PC-9 (cell line): ENCODE data around the gene FANK1. TPM values are rescaled to one million over a fixed set of nuclear protein-coding genes. Genes with fewer than 3 reads are reported as not detected.

Experiments
- BruUV-seq: library from RNA; stranded (reverse); fragments of 400-500 nt; replicated peaks from 2 replicates; lab custom pipeline; 2021; lab: Mats Ljungman, UMichigan
- CTCF ChIA-PET: fragments of 300-600 bp; sonication (Branson Sonifier 250); formaldehyde crosslinking; loops from one replicate; lab custom pipeline; 2022; ENCODE audit warnings: antibody characterized with exemption; lab: Charles Lee
- POLR2A ChIA-PET: fragments of 300-600 bp; sonication (Branson Sonifier 250); formaldehyde crosslinking; loops from one replicate; lab custom pipeline; 2022; ENCODE audit warnings: antibody characterized with exemption; ENCODE audit not compliant: unreplicated experiment; lab: Charles Lee
- DNase-seq, 2 experiments: peaks; one replicate each; pipeline versions ENCODE4 v3.0.0 to v3.0.0-alpha.2; 2015 to 2022; ENCODE audit warnings: mixed read lengths in 1 of 2
- H2AFZ ChIP-seq: fragments of 200-600 bp; sonication (generic); 2 replicates; pipeline ENCODE4 v1.8.1; 2017; ENCODE audit warnings: antibody characterized with exemption
- H3F3A ChIP-seq: fragments of 200-600 bp; sonication (generic); 2 replicates; pipeline ENCODE4 v1.8.1; 2017; ENCODE audit warnings: antibody characterized with exemption, mild to moderate bottlenecking, low read depth; ENCODE audit not compliant: insufficient read depth
- H3K27ac ChIP-seq: fragments of 200-600 bp; sonication (generic); 2 replicates; pipeline ENCODE4 v1.6.1; 2016; ENCODE audit warnings: mixed run types
- H3K27me3 ChIP-seq: fragments of 200-600 bp; sonication (generic); 2 replicates; pipeline ENCODE4 v1.6.1; 2016; ENCODE audit warnings: low read depth, mixed run types; ENCODE audit not compliant: insufficient read depth
- H3K36me3 ChIP-seq: fragments of 200-600 bp; sonication (generic); 2 replicates; pipeline ENCODE4 v1.6.1; 2016; ENCODE audit warnings: low read depth, mixed run types
- H3K4me1 ChIP-seq: fragments of 200-600 bp; sonication (generic); replicated peaks from 2 replicates; pipeline ENCODE4 v1.6.1; 2016; ENCODE audit warnings: mixed run types; ENCODE audit not compliant: insufficient read depth
- H3K4me2 ChIP-seq: fragments of 200-600 bp; sonication (generic); 2 replicates; pipeline ENCODE4 v1.6.1; 2017; ENCODE audit warnings: mixed run types
- H3K4me3 ChIP-seq: fragments of 200-600 bp; sonication (generic); 2 replicates; pipeline ENCODE4 v1.6.1; 2016; ENCODE audit warnings: mixed run types
- H3K79me2 ChIP-seq: fragments of 200-600 bp; sonication (generic); 2 replicates; pipeline ENCODE4 v1.6.1; 2017; ENCODE audit warnings: low read depth, mixed run types
- H3K9me2 ChIP-seq: fragments of 200-600 bp; sonication (generic); 2 replicates; pipeline ENCODE4 v1.8.1; 2017; ENCODE audit warnings: mild to moderate bottlenecking; ENCODE audit not compliant: insufficient read depth
- H3K9me3 ChIP-seq: fragments of 200-600 bp; sonication (generic); 2 replicates; pipeline ENCODE4 v1.8.1; 2016; ENCODE audit warnings: low read depth; ENCODE audit not compliant: insufficient read depth
- H4K20me1 ChIP-seq: fragments of 200-600 bp; sonication (generic); 2 replicates; pipeline ENCODE4 v1.8.1; 2017; ENCODE audit not compliant: insufficient read depth
- EZH2 ChIP-seq: fragments of 200-600 bp; sonication (generic); IDR thresholded peaks from 2 replicates; pipeline ENCODE4 v1.8.0; 2017; ENCODE audit warnings: antibody characterized with exemption, low read depth
- intact Hi-C: fragments of 100-400 bp; cut with micrococcal nuclease; formaldehyde crosslinking; loops from one replicate; pipeline ENCODE4 v1.10.0; 2022; ENCODE audit not compliant: unreplicated experiment
- total RNA-seq: library from RNA; stranded (reverse); gene quantifications from 2 replicates; pipeline ENCODE4 v1.2.3, GENCODE V29; 2021
- TF ChIP-seq, protein P1 (sequence below): fragments of 200-600 bp; sonication (generic); conservative IDR thresholded peaks from 2 replicates; pipeline ENCODE4 v1.6.1; 2017; ENCODE audit warnings: mixed run types, antibody characterized with exemption, mild to moderate bottlenecking, moderate library complexity

FANK1 gene
- total RNA-seq, 1 experiment from 2014 or later = 21.4 TPM

DNA sequence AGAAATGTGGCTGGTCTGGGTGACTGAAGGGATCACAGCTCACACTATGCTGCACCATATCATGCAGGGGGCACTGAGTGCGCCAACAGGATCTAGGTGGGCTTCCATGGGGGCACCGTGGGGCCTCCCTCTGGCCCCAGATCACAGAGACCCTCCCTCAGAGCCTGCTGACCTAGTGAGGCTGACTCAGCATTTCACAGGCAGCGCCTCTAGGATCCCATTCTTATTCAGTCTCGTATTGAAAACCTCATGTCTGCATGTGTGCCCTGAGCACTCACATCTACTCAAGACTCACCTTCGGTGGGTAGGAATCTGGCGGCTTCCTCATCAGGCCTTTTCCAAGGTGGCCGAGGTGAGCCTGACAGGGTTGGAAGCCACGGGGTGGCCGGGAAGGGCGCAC, 141.6 kb downstream of the FANK1 start:
- H3K79me2 ChIP-seq = no peaks in the 10 kb centered on the region
- no TSS peak for BruUV-seq
- peaks cover 7% of the 10 kb centered on the region; the same call in 1 of the 2 replicates for H3K9me3 ChIP-seq
- H3K36me3 ChIP-seq = no peaks in the 10 kb centered on the region
- no peak overlapping the region for H3K4me3 ChIP-seq
- no peak overlapping the region for H3K27ac ChIP-seq
- no peak for DNase-seq
- H2AFZ ChIP-seq = no peak overlapping the region
- no peaks in the 10 kb centered on the region for H3K27me3 ChIP-seq
- ChIA-PET POLR2A (no interaction called here), CTCF (no interaction called here)
- intact Hi-C loops = no loop called here
- H4K20me1 ChIP-seq = no peaks in the 10 kb centered on the region
- TF ChIP-seq EZH2 = no peak
- TF ChIP-seq, protein P1, sequence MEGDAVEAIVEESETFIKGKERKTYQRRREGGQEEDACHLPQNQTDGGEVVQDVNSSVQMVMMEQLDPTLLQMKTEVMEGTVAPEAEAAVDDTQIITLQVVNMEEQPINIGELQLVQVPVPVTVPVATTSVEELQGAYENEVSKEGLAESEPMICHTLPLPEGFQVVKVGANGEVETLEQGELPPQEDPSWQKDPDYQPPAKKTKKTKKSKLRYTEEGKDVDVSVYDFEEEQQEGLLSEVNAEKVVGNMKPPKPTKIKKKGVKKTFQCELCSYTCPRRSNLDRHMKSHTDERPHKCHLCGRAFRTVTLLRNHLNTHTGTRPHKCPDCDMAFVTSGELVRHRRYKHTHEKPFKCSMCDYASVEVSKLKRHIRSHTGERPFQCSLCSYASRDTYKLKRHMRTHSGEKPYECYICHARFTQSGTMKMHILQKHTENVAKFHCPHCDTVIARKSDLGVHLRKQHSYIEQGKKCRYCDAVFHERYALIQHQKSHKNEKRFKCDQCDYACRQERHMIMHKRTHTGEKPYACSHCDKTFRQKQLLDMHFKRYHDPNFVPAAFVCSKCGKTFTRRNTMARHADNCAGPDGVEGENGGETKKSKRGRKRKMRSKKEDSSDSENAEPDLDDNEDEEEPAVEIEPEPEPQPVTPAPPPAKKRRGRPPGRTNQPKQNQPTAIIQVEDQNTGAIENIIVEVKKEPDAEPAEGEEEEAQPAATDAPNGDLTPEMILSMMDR = no peak
- H3K4me1 ChIP-seq = no peaks in the 10 kb centered on the region
- H3K9me2 ChIP-seq = no peaks in the 10 kb centered on the region
- no peak overlapping the region for H3K4me2 ChIP-seq
- H3F3A ChIP-seq = no peaks in the 10 kb centered on the region

DNA sequence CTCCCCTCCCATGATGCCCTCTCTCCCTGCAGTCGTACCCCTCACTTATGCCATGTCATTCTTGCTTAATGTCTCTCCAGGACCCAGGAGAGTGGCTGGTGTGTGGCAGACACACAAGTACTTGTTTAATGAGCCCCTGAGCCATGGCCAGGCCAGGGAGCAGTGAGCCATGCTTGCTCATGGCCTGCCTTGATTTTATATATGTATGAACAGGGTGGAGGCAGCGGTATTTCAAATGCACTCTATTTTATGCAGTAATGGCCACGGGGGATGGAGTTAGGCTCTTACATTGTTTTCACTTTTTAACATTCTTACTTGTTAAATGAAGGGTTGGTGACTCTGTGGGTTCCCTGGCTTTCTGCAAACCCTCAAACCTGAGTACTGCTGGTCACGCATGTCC, 144.8 kb downstream of the FANK1 start:
- no peaks in the 10 kb centered on the region for H3K27me3 ChIP-seq
- H3K79me2 ChIP-seq = no peaks in the 10 kb centered on the region
- H3K4me2 ChIP-seq = no peak overlapping the region
- H3K9me2 ChIP-seq = no peaks in the 10 kb centered on the region
- H3K27ac ChIP-seq = no peak overlapping the region
- TF ChIP-seq EZH2 = no peak
- TF ChIP-seq, protein P1 = no peak
- H3F3A ChIP-seq = no peaks in the 10 kb centered on the region
- intact Hi-C loops = no loop called here
- DNase-seq = no peak
- no peaks in the 10 kb centered on the region for H3K4me1 ChIP-seq
- ChIA-PET CTCF (no interaction called here), POLR2A (no interaction called here)
- no peaks in the 10 kb centered on the region for H3K36me3 ChIP-seq
- H4K20me1 ChIP-seq = no peaks in the 10 kb centered on the region
- no peak overlapping the region for H2AFZ ChIP-seq
- no peaks in the 10 kb centered on the region for H3K9me3 ChIP-seq
- no peak overlapping the region for H3K4me3 ChIP-seq
- BruUV-seq = no TSS peak

DNA sequence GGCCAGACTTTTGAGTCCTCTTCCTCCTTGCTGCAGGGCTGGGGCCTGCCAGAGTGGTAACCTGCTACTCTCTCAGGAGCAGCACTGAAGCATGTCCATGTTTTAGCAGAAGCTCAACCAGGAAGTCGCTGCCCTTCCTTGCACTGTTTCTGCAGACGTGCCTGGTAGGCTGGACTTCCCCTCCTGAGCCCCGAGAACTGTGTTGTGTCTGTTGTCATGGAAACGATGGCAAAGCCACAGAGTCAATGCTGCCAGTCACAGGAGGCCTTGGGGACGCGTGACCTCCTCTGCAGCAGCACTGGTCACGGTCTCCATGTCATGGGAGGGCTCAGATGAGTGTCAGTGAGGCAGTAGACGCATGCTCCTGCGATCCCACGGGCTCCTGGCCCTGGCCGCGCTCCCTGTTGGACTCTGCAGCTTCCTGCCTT, 145.5 kb downstream of the FANK1 start:
- no peaks in the 10 kb centered on the region for H4K20me1 ChIP-seq
- ChIA-PET POLR2A (no interaction called here), CTCF (no interaction called here)
- H3K4me2 ChIP-seq = no peak overlapping the region
- H3F3A ChIP-seq = no peaks in the 10 kb centered on the region
- H3K4me3 ChIP-seq = no peak overlapping the region
- H3K9me3 ChIP-seq = no peaks in the 10 kb centered on the region
- peak in 1 of 2 experiments; percentile 49 for DNase-seq
- no peak overlapping the region for H2AFZ ChIP-seq
- intact Hi-C loops = no loop called here
- H3K79me2 ChIP-seq = no peaks in the 10 kb centered on the region
- H3K27ac ChIP-seq = no peak overlapping the region
- no peaks in the 10 kb centered on the region for H3K9me2 ChIP-seq
- TF ChIP-seq, protein P1 = no peak
- TF ChIP-seq EZH2 = no peak
- no peaks in the 10 kb centered on the region for H3K4me1 ChIP-seq
- no peaks in the 10 kb centered on the region for H3K27me3 ChIP-seq
- H3K36me3 ChIP-seq = no peaks in the 10 kb centered on the region
- no TSS peak for BruUV-seq
